GM21619 (cell line): ENCODE data around the gene GSG1.
A peak's percentile ranks its signal among the peaks of the same experiment; 100 is the strongest.
"Not testable (repeated sequence)": the region's sequence is repeated elsewhere in the genome, so short reads cannot be mapped to it uniquely, and the experiment has no call there.

ENCODE experiments used
- ATAC-seq: cut with Tn5 transposase; IDR thresholded peaks from one replicate; pipeline ENCODE4 v1.9.1; 2021; ENCODE audit not compliant: unreplicated experiment

The GSG1 gene

GRCh38 chr12:13066014-13066413 is 37.5 kb downstream of the GSG1 start:
- ATAC-seq: no peak

- no peak for ATAC-seq
Measured at GRCh38 chr12:13062669-13063068, 40.8 kb downstream of the GSG1 start.

DNA sequence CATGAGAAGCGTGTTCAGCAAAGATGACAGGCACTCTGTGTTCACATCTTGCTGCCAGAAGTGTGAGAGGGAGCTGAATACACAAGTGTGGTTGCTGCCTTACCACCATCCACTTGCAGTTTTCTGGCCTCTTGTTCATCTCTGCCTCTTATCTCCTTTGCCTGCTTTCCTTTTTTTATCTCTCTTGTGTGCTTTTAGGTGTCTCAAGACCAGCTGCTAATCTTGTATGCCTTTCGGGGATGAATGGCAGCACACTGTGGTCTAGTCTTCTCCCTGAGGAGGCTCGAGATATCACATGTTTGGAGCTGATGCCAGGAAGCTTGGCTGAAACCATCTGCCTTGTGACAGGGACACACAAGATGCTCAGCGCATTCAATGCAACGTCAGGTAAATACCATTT is 42.1 kb downstream of the GSG1 start:
- ATAC-seq: no peak

GRCh38 chr12:13060581-13060980 is 42.9 kb downstream of the GSG1 start:
- no peak for ATAC-seq

- not testable (repeated sequence) for ATAC-seq
Measured at GRCh38 chr12:13053617-13054016, 49.9 kb downstream of the GSG1 start.

- no peak for ATAC-seq
Measured at GRCh38 chr12:13052421-13052820, 51.0 kb downstream of the GSG1 start.

DNA sequence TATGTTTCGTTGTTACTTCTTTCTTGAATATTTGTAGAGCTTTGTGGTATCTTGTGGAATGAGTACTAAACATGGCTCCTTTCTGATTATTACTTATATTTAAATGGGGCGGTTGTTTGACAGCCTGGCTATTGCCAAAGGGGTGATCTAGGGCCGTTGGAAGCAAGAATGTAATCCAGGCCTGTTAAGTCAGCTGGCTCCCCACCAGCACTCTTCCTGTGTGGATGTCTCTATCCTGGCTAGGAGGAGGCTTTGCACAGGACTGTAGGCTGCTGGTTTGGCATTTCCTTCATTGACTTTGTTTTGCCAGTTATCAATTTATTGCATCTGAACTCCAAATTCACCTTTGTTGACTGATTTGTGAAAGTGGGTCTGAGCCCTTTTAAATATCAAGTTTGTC is 53.7 kb downstream of the GSG1 start:
- no peak for ATAC-seq

GRCh38 chr12:13046964-13047363 is 56.5 kb downstream of the GSG1 start:
- peak; percentile 64 for ATAC-seq

DNA sequence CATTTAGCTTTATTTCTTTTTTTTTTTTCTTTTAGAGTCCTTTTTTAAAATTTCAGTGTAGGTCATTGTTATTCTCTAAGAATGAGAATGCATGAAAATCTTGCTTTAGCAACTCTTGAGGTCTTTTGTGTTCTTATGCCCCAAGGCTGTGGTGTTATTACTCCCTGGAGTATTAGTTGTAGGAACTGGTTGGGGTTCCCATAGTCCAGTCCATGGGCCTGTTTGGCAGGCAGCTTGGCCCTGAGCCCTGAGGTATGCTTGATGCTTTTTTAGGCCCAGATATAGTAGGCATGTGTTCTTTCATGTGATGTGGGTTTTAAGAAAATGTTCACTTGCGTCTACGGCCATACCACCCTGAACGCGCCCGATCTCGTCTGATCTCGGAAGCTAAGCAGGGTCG is 57.7 kb downstream of the GSG1 start:
- no peak for ATAC-seq

GRCh38 chr12:13044906-13045299 is 58.6 kb downstream of the GSG1 start:
- no peak for ATAC-seq

- peak; percentile 88 for ATAC-seq
Measured at GRCh38 chr12:13044002-13044905, 59.2 kb downstream of the GSG1 start, which contains the start of gene FAM234B. Gene FAM234B, plus strand, starts transcription at chr12:13044381. Its CDS starts 23 bp downstream, at chr12:13044404.

GRCh38 chr12:13042666-13043230 is 60.7 kb downstream of the GSG1 start:
- ATAC-seq: no peak

- ATAC-seq: no peak
Measured at GRCh38 chr12:13041224-13041623, 62.2 kb downstream of the GSG1 start.

DNA sequence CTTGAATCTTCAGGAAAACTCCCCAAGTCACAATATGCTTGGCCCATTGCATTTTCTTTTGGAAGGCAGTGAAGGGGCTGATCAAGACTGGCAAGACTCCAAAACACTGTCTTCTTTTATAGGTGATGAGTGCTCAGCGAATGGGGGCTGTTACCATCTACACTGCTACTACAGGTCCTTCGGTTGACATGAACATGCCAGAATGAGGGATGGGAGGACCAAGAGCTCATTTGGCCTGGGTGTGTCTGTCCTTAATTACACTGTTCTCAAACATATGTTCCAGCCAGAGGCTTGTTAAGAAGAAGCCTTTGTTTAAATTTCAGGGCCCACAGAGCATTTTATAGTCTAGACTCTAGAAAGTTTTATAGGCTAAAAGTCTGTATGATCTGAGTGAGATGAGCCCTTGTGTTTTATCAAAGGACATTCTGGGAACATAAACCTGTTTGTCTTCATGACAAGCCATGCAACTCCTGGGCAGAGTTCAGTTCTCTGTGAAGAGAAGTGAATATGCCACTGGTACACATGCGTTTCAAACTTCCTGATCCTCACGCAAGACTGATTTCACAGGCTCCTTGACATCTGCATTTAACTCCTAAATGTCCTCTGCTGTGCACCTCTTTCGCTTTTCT is 64.0 kb downstream of the GSG1 start:
- no peak for ATAC-seq

DNA sequence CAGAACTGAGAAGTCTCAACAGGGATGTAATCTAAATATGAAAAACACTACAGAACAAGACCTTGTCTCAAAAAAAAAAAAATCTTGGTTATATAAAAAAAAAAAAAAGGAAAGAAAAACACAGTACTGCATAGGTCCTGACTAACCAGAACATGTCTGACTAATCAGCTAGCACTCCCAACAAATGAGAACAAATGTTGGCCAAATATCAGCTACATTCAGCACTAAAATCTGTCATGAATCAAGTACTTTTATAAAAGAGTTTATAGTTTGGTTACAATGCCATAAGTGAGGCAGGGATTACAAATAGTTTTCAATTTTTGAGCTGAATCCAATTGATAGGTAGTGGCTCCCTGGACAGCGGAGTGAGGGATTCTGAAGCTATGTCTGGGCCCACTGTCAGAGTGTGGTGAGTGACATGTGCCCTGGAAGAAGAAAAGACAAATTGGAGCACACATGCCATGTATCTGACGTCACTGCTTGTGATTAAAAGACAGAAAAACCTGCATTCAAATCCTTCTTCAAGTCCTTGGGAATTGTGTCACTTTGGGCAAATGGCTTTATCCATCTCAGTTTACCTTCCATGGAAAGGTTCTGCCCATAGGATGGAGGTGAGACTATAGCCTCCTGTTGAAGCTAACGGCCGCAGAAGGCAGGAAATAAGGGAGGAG is 64.8 kb downstream of the GSG1 start:
- no peak for ATAC-seq

- ATAC-seq: no peak
Measured at GRCh38 chr12:13036881-13037280, 66.6 kb downstream of the GSG1 start.

DNA sequence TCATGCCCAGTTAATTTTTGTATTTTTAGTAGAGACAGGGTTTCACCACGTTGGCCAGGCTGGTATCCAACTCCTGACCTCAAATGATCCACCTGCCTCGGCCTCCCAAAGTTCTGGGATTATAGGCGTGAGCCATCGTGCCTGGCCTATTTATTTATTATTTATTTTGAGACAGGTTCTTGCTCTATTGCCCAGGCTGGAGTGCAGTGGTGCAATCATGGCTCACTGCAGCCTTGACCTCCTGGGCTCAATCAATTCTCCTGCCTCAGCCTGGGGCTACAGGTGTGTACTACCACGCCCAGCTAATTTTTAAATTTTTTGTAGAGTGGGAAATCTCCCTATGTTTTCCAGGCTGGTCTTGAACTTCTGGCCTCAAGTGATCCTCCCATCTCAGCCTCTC is 68.1 kb downstream of the GSG1 start:
- not testable (repeated sequence) for ATAC-seq
